HEK293T (cell line): ENCODE data around the gene XAB2.

Source experiments
- CTCF ChIA-PET: fragments of 350-600 bp; formaldehyde crosslinking; extraction: SDS; loops from one replicate; lab custom pipeline; 2021; ENCODE audit warnings: antibody characterized with exemption, inconsistent platforms; lab: Yijun Ruan, JAX
- POLR2A ChIA-PET: fragments of 350-600 bp; formaldehyde crosslinking; extraction: SDS; loops from one replicate; lab custom pipeline; 2020; ENCODE audit warnings: antibody characterized with exemption, inconsistent platforms; lab: Yijun Ruan, JAX
- DNase-seq: peaks from one replicate; pipeline ENCODE4 v3.0.0; 2012; ENCODE audit warnings: mixed read lengths; ENCODE audit errors: extremely low spot score
- ARNT ChIP-seq: fragments of 450-650 bp; IDR thresholded peaks from 2 replicates; pipeline ENCODE4 v1.6.1; 2017; ENCODE audit warnings: mild to moderate bottlenecking
- BHLHE40 ChIP-seq: fragments of 450-650 bp; IDR thresholded peaks from 2 replicates; pipeline ENCODE4 v1.6.1; 2016; ENCODE audit warnings: mild to moderate bottlenecking, moderate library complexity, borderline replicate concordance
- CTBP1 ChIP-seq: fragments of 450-650 bp; IDR thresholded peaks from 2 replicates; pipeline ENCODE4 v1.6.1; 2016; ENCODE audit warnings: borderline replicate concordance
- ELF4 ChIP-seq: fragments of 450-650 bp; IDR thresholded peaks from 2 replicates; pipeline ENCODE4 v1.6.1; 2017; ENCODE audit warnings: antibody characterized with exemption
- FOXA1 ChIP-seq: fragments of 450-650 bp; IDR thresholded peaks from 2 replicates; pipeline ENCODE4 v1.6.1; 2016; ENCODE audit warnings: mild to moderate bottlenecking
- FOXK2 ChIP-seq: fragments of 450-650 bp; IDR thresholded peaks from 2 replicates; pipeline ENCODE4 v1.6.1; 2016; ENCODE audit warnings: mild to moderate bottlenecking
- FOXM1 ChIP-seq: fragments of 450-650 bp; IDR thresholded peaks from 2 replicates; pipeline ENCODE4 v1.6.1; 2017; ENCODE audit warnings: mild to moderate bottlenecking, borderline replicate concordance
- HDGF ChIP-seq: fragments of 450-650 bp; IDR thresholded peaks from 2 replicates; pipeline ENCODE4 v1.6.1; 2017; ENCODE audit warnings: antibody characterized with exemption, borderline replicate concordance
- L3MBTL2 ChIP-seq: fragments of 450-650 bp; conservative IDR thresholded peaks from 2 replicates; pipeline ENCODE4 v1.6.1; 2016; ENCODE audit warnings: mild to moderate bottlenecking
- LEF1 ChIP-seq: fragments of 450-650 bp; IDR thresholded peaks from 2 replicates; pipeline ENCODE4 v1.6.1; 2017; ENCODE audit warnings: mild to moderate bottlenecking, borderline replicate concordance
- NFRKB ChIP-seq: fragments of 450-650 bp; IDR thresholded peaks from 2 replicates; pipeline ENCODE4 v1.6.1; 2016; ENCODE audit warnings: mild to moderate bottlenecking, moderate library complexity
- SP1 ChIP-seq: fragments of 450-650 bp; IDR thresholded peaks from 2 replicates; pipeline ENCODE4 v1.6.1; 2017
- SUZ12 ChIP-seq: fragments of 450-650 bp; IDR thresholded peaks from 2 replicates; pipeline ENCODE4 v1.6.1; 2016; ENCODE audit warnings: mild to moderate bottlenecking
- TARDBP ChIP-seq: fragments of 450-650 bp; IDR thresholded peaks from 2 replicates; pipeline ENCODE4 v1.6.1; 2016
- ZNF384 ChIP-seq: fragments of 450-650 bp; IDR thresholded peaks from 2 replicates; pipeline ENCODE4 v1.6.1; 2016
- TF ChIP-seq, protein P1 (sequence below): fragments of 450-650 bp; IDR thresholded peaks from 2 replicates; pipeline ENCODE4 v1.6.1; 2016

Gene XAB2

GRCh38 chr19:7629347-7630054 is at the start of gene XAB2, which contains the start of gene PET100:
TSS of gene XAB2 (minus strand) at chr19:7629545. CDS start at chr19:7629527, 18 bp downstream.
TSS of gene PET100 (plus strand) at chr19:7629793. CDS start at chr19:7629834, 41 bp downstream.
- CTCF ChIA-PET: interaction anchor here (1.4 kb wide), 1 partner anchor 61 kb away, joined by 6 read pairs; no protein-coding TSS in a partner anchor
- POLR2A ChIA-PET: interaction anchor here (0.7 to 1.9 kb wide), 13 partner anchors 9 to 291 kb away, joined by 3 to 10 read pairs (median 5); partner anchors contain the start of genes CAMSAP3, SNAPC2 and TRAPPC5
- DNase-seq: peak; percentile 97
- no peak for TF ChIP-seq HDGF
- TF ChIP-seq, protein P1, sequence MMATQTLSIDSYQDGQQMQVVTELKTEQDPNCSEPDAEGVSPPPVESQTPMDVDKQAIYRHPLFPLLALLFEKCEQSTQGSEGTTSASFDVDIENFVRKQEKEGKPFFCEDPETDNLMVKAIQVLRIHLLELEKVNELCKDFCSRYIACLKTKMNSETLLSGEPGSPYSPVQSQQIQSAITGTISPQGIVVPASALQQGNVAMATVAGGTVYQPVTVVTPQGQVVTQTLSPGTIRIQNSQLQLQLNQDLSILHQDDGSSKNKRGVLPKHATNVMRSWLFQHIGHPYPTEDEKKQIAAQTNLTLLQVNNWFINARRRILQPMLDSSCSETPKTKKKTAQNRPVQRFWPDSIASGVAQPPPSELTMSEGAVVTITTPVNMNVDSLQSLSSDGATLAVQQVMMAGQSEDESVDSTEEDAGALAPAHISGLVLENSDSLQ: peak; percentile 100
- TF ChIP-seq ELF4: peak; percentile 84
- TF ChIP-seq TARDBP: no peak
- TF ChIP-seq FOXM1: no peak
- TF ChIP-seq L3MBTL2: peak; percentile 80
- no peak for TF ChIP-seq CTBP1
- TF ChIP-seq SP1: no peak
- no peak for TF ChIP-seq ZNF384
- no peak for TF ChIP-seq FOXA1
- TF ChIP-seq SUZ12: no peak
- no peak for TF ChIP-seq ARNT
- TF ChIP-seq NFRKB: no peak
- peak; percentile 94 for TF ChIP-seq FOXK2
- TF ChIP-seq BHLHE40: no peak

GRCh38 chr19:7677669-7678311 is 48.4 kb upstream of the XAB2 start:
- ChIA-PET CTCF (no interaction called here), POLR2A (no interaction called here)
- no peak for TF ChIP-seq ARNT
- no peak for TF ChIP-seq L3MBTL2
- TF ChIP-seq CTBP1: no peak
- no peak for TF ChIP-seq ZNF384
- TF ChIP-seq NFRKB: no peak
- TF ChIP-seq FOXM1: no peak
- TF ChIP-seq FOXA1: no peak
- no peak for TF ChIP-seq BHLHE40
- TF ChIP-seq SP1: no peak
- TF ChIP-seq SUZ12: no peak
- TF ChIP-seq HDGF: no peak
- TF ChIP-seq, protein P1: no peak
- no peak for DNase-seq

DNA sequence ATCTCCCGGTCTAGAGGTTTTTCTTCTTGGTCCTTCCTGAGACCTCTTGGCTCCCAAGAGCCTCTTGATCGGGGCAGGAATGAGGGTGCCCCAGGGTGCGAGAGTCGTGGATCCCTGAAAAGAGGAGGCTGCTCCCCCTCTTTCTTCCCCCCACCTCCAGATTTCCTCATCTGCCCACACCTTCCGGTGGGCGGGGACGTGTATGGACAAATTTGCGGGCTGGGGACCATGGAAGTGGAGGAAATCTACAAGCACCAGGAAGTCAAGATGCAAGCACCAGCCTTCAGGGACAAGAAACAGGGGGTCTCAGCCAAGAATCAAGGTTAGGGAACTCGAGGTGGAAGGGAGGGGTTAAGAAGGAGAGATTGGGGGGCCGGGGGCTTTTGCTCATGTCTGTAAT is 47.5 kb upstream of the XAB2 start, which contains the start of gene MCEMP1:
MCEMP1 (plus strand) TSS at position 237 of the 400 bp plus-strand sequence; CDS start at position 268, 31 bp downstream.
- no peak for TF ChIP-seq ELF4
- no peak for TF ChIP-seq SP1
- TF ChIP-seq NFRKB: no peak
- no peak for TF ChIP-seq TARDBP
- TF ChIP-seq FOXA1: no peak
- TF ChIP-seq ARNT: no peak
- TF ChIP-seq FOXK2: no peak
- no peak for TF ChIP-seq ZNF384
- TF ChIP-seq SUZ12: no peak
- TF ChIP-seq, protein P1: no peak
- TF ChIP-seq LEF1: no peak
- TF ChIP-seq BHLHE40: no peak
- TF ChIP-seq CTBP1: no peak
- TF ChIP-seq FOXM1: no peak
- TF ChIP-seq HDGF: no peak
- TF ChIP-seq L3MBTL2: no peak
- CTCF ChIA-PET: interaction anchor here (0.6 kb wide), 1 partner anchor 20 kb away, joined by 3 read pairs; no protein-coding TSS in a partner anchor
- no peak for DNase-seq
- POLR2A ChIA-PET: no interaction called here

GRCh38 chr19:7676376-7676775 is 47.0 kb upstream of the XAB2 start:
- TF ChIP-seq HDGF (no peak), BHLHE40 (no peak), L3MBTL2 (no peak), SP1 (no peak), ELF4 (no peak), LEF1 (no peak), TARDBP (no peak), FOXK2 (no peak), FOXA1 (no peak), CTBP1 (no peak), ZNF384 (no peak), ARNT (no peak), SUZ12 (no peak), NFRKB (no peak)
- TF ChIP-seq, protein P1: no peak
- ChIA-PET POLR2A (no interaction called here), CTCF (no interaction called here)
- DNase-seq: no peak
